ENCODE measurements around the gene PLSCR1. TPM values are rescaled to one million over a fixed set of nuclear protein-coding genes. Genes with fewer than 3 reads are reported as not detected.
"Not testable (repeated sequence)": the region's sequence is repeated elsewhere in the genome, so short reads cannot be mapped to it uniquely, and the experiment has no call there.

Gene PLSCR1
- polyA plus RNA-seq, 3 donors: 67.5 to 82.7 (median 75.6) TPM

- no peak for DNase-seq
Measured at GRCh38 chr3:146493221-146493620, 51.2 kb downstream of the PLSCR1 start.

DNA sequence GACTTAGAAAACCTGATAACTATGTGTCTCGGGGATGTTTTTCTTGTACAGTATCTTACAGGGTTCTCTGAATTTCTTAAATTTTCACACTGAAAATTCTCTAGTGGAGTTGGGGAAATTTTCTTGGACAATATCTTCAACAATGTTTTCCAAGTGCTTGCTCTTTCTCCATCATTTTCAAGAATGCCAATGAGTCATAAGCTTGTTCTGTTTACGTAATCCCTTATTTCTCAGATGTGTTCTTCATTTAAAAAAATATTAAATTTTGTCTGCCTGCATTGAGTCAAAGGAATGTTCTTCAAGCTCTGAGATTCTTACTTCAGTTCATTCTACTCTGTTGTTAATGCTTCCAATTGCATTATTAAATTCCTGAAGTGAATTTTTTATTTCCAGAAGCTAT lies 53.1 kb downstream of the PLSCR1 start:
- DNase-seq: no peak

- no peak for DNase-seq
Measured at GRCh38 chr3:146485297-146485696, 59.1 kb downstream of the PLSCR1 start.

GRCh38 chr3:146476094-146476740 lies 68.2 kb downstream of the PLSCR1 start:
- DNase-seq: peak; percentile 19

DNA sequence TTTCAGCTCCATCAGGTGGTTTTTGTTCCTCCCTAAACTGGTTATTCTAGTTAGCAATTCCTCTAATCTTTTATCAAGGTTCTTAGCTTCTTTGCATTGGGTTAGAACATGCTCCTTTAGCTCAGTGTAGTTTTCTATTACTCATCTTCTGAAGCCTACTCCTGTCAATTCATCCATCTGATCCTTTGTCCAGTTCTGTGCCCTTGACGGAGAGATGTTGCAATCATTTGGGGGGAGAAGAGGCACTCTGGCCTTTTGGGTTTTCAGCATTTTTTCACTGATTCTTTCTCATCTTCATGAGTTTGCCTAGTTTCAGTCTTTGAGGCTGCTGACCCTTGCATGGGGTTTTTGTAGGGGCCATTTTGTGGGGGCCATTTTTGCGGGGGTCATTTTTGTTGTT lies 69.4 kb downstream of the PLSCR1 start:
- DNase-seq: not testable (repeated sequence)

- no peak for DNase-seq
Measured at GRCh38 chr3:146473726-146474125, 70.7 kb downstream of the PLSCR1 start.

DNA sequence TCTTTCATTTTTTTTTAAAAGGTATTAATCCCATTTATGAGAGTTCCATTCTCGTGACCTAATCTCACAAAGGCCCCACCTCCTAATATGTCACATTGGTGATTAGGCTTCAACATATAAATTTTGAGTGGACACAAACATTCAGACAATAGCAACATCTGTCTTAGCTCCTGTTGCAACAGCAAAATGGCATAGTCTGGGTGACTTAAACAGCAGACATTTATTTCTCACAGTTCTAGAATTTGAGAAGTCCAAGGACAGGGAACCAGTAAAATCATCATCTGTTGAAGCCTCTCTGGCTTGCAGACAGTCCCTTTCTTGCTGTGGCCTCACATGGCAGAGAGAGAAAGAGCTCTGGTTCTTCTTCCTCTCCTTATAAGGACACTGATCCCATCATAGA lies 71.8 kb downstream of the PLSCR1 start:
- DNase-seq: no peak

- DNase-seq: no peak
Measured at GRCh38 chr3:146471012-146471411, 73.4 kb downstream of the PLSCR1 start.

- DNase-seq: no peak
Measured at GRCh38 chr3:146470425-146470990, 73.9 kb downstream of the PLSCR1 start.

- peak; percentile 64 for DNase-seq
Measured at GRCh38 chr3:146469150-146470017, 75.0 kb downstream of the PLSCR1 start, which contains the start of gene PLSCR2. Gene PLSCR2, minus strand, starts transcription at chr3:146469561. Its CDS starts 9,657 bp downstream, at chr3:146459904.

- DNase-seq: no peak
Measured at GRCh38 chr3:146468671-146469149, 75.7 kb downstream of the PLSCR1 start.

DNA sequence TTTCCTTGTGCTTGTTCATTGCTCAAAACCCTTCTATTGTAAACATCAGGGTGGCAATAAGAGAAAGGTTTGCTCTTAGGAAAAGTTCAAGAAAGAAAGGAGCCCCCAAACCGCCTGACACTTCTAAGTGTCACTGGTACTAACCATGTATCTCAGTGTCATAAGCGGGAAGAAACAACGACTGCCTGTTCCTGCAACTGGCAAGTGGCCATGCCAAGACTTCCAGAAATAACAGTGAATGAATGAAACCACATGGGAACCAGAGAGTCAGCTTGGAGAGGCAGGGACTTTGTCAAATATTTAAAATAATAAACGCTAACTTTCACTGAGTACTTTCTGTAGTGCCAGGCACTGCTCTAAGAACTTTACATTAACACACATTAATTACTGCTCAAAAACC lies 76.2 kb downstream of the PLSCR1 start:
- DNase-seq: no peak

DNA sequence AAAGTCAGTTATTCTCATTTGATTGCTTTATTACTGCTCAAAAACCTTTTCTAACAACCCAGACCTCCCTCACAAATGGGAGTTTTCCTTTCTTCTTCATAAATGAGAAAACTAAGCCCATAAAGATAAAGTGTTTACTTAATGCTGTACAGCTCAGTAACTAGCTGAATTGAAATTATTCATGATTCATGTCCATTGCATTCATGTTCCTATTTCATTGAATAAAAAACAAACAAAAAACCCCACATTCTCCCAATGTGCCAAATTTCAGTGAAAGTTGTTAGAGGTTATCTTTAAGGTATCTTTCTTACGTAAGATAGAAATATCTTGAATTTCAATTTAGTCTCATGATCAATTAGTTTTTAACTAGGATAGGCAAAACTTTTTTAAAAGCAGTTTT lies 77.8 kb downstream of the PLSCR1 start:
- no peak for DNase-seq

GRCh38 chr3:146465693-146466465 lies 78.5 kb downstream of the PLSCR1 start:
- no peak for DNase-seq

Other genes with a start within 250 kb of the PLSCR1 start
- gene PLSCR2, start 75.0 kb downstream of the PLSCR1 start, polyA plus RNA-seq (ENCODE audit: insufficient read length in 3 of 3): 1 to 10 TPM in 2 of 3 donors, under 1 TPM in 1; 0.84 to 1.4 (median 1.2) TPM
- not detected for gene PLSCR5, start 60.7 kb upstream of the PLSCR1 start, polyA plus RNA-seq (ENCODE audit: insufficient read length in 3 of 3)

Measured in renal pelvis (tissue), 4 donors.